ENCODE data around the gene ANKRD62.
"Not testable (repeated sequence)": the region's sequence is repeated elsewhere in the genome, so short reads cannot be mapped to it uniquely, and the experiment has no call there.

DNA sequence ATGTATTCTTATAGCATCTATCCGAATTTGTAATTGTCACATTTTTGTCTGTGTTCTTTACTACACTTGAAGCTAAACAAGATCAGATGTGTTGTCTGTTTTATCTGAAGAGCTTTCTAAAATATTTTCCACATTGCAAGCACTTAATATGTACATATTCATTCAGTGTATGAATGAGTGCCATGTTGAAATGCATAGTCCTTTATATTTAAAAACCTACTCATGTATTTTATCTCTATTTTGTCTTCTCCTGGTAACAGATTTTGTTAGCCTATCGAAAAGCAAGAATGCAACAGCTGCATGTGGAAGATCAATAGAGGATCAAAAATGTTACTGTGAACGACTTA is 28.4 kb downstream of the ANKRD62 start:
- TF ChIP-seq, protein P1, sequence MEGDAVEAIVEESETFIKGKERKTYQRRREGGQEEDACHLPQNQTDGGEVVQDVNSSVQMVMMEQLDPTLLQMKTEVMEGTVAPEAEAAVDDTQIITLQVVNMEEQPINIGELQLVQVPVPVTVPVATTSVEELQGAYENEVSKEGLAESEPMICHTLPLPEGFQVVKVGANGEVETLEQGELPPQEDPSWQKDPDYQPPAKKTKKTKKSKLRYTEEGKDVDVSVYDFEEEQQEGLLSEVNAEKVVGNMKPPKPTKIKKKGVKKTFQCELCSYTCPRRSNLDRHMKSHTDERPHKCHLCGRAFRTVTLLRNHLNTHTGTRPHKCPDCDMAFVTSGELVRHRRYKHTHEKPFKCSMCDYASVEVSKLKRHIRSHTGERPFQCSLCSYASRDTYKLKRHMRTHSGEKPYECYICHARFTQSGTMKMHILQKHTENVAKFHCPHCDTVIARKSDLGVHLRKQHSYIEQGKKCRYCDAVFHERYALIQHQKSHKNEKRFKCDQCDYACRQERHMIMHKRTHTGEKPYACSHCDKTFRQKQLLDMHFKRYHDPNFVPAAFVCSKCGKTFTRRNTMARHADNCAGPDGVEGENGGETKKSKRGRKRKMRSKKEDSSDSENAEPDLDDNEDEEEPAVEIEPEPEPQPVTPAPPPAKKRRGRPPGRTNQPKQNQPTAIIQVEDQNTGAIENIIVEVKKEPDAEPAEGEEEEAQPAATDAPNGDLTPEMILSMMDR (conservative IDR thresholded peaks at IDR 0.05; ENCODE audit: low read depth, low read length): not testable (repeated sequence)
- TF ChIP-seq EZH2 (IDR thresholded peaks at IDR 0.05; ENCODE audit: borderline replicate concordance, low read depth, low read length, poor library complexity, severe bottlenecking): not testable (repeated sequence)
